ENCODE results near the gene DAZL.

Gene DAZL

GRCh38 chr3:16608816-16609215 is 3.6 kb upstream of the DAZL start:
- no peak for DNase-seq (ENCODE audit: low spot score)
- in situ Hi-C loops (cut with MboI; ENCODE audit: low sequenced_read_pairs, unreplicated experiment), result loop anchor here (10.0 to 25.0 kb wide), 2 partner anchors 626 to 803 kb away; no protein-coding TSS in a partner anchor
- no peak for TF ChIP-seq CTCF (IDR thresholded peaks at IDR 0.05; ENCODE audit: borderline replicate concordance, control extremely low read depth, extremely low read depth, insufficient read depth, missing control alignments)

- TF ChIP-seq CTCF (IDR thresholded peaks at IDR 0.05; ENCODE audit: borderline replicate concordance, control extremely low read depth, extremely low read depth, insufficient read depth, missing control alignments), result no peak
- in situ Hi-C loops (cut with MboI; ENCODE audit: low sequenced_read_pairs, unreplicated experiment), result loop anchor here (10.0 to 25.0 kb wide), 2 partner anchors 627 to 805 kb away; no protein-coding TSS in a partner anchor
- DNase-seq (ENCODE audit: low spot score), result no peak
These were observed 2.5 kb upstream of the DAZL start for GRCh38 chr3:16607718-16608117.

DNA sequence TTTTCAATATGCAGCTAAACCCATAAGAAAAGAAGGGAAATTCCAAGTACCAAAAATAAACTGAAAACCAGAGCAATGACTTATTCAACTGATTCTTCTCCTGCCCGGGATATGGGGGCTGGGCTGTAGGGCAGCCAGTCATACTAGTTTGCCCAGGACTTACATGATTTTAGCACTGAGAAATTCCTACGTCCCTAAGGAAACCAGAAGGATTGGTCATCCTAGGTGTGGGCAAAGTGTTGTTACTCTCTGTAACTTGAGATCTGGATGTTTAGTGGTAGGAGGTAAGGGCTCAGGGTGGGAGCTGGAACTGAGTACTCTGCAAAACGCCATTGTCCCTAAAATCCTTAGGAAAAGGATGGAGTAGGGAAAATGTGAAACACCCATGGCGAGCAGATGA is 1.2 kb upstream of the DAZL start:
- in situ Hi-C loops (cut with MboI; ENCODE audit: low sequenced_read_pairs, unreplicated experiment), result loop anchor here (10.0 to 25.0 kb wide), 2 partner anchors 628 to 806 kb away; no protein-coding TSS in a partner anchor
- DNase-seq (ENCODE audit: low spot score), result no peak
- no peak for TF ChIP-seq CTCF (IDR thresholded peaks at IDR 0.05; ENCODE audit: borderline replicate concordance, control extremely low read depth, extremely low read depth, insufficient read depth, missing control alignments)

DNA sequence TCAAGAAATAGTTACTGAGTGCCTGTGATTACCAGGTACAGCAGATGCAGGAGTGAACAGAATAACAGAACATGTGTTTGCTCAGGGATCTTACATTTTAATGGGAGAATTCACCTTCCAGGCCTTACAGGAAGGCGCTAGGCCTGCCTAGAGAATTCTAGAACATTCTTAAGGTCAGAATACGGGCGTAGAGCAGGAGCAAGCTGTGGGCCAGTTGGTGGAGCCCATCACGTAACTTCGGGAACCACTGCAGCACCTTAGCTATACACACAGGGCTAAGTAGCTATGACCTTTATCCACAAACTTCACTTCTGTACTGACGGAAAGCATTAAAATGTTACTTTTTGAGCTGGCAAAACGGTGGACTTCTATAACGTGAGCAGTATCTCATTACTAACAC is 743 bp upstream of the DAZL start:
- TF ChIP-seq CTCF (IDR thresholded peaks at IDR 0.05; ENCODE audit: borderline replicate concordance, control extremely low read depth, extremely low read depth, insufficient read depth, missing control alignments), result no peak
- in situ Hi-C loops (cut with MboI; ENCODE audit: low sequenced_read_pairs, unreplicated experiment), result loop anchor here (10.0 to 25.0 kb wide), 2 partner anchors 629 to 806 kb away; no protein-coding TSS in a partner anchor
- no peak for DNase-seq (ENCODE audit: low spot score)

DNA sequence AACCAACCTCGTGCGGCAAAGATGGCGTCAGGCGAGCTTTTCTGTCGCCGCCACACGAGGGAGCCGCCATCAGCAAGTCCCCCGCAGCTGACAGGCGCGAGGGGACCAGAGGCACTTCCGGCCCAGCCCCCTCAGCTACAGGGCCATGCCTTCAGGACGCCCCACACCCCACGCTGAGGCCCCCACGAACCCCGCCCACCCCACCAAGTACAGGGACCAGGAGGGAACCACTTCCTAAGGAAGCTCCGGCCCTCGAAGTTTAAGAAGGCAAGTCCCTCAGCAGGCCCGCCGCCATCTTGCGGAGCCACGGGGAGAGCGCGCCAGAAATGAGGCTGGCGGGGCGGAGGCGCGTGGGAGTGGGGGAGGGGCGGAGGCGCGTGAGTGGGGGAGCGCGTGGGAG is 790 bp downstream of the DAZL start:
- TF ChIP-seq CTCF (IDR thresholded peaks at IDR 0.05; ENCODE audit: borderline replicate concordance, control extremely low read depth, extremely low read depth, insufficient read depth, missing control alignments), result no peak
- no peak for DNase-seq (ENCODE audit: low spot score)
- in situ Hi-C loops (cut with MboI; ENCODE audit: low sequenced_read_pairs, unreplicated experiment), result loop anchor here (10.0 to 25.0 kb wide), 2 partner anchors 630 to 808 kb away; no protein-coding TSS in a partner anchor

DNA sequence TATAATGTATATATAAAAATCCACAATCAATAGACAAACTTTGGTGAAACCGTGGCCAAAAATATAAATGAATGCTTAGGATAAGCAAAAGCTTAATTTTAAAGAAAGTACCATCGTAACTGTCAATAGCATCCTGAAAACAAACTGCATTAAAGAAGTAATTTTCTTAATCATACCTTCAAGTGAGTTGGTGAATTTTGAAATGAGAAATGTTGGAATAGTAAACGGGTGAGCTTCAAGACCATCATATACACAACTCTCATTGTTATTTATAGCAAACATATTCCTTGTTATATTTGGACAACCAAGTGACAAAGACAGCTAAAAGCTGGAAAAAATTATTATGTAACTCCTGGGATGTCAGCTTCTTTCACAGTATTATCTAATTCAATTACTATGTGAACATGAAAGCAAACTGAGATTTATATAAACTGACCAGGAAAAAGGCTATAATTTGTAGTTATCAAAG is 3.7 kb downstream of the DAZL start:
- in situ Hi-C loops (cut with MboI; ENCODE audit: low sequenced_read_pairs, unreplicated experiment), result loop anchor here (10.0 to 25.0 kb wide), 2 partner anchors 633 to 811 kb away; no protein-coding TSS in a partner anchor
- DNase-seq (ENCODE audit: low spot score), result no peak
- no peak for TF ChIP-seq CTCF (IDR thresholded peaks at IDR 0.05; ENCODE audit: borderline replicate concordance, control extremely low read depth, extremely low read depth, insufficient read depth, missing control alignments)
